HG02970 (cell line): ENCODE data around the gene CMSS1.

ENCODE experiments used
- ATAC-seq: cut with Tn5 transposase; IDR thresholded peaks from one replicate; pipeline ENCODE4 v1.9.1; 2021; ENCODE audit warnings: mild to moderate bottlenecking, moderate library complexity, moderate number of reproducible peaks; ENCODE audit not compliant: unreplicated experiment, low FRiP score

CMSS1 gene

GRCh38 chr3:99850608-99851007 lies 32.9 kb downstream of the CMSS1 start:
- ATAC-seq, result no peak

DNA sequence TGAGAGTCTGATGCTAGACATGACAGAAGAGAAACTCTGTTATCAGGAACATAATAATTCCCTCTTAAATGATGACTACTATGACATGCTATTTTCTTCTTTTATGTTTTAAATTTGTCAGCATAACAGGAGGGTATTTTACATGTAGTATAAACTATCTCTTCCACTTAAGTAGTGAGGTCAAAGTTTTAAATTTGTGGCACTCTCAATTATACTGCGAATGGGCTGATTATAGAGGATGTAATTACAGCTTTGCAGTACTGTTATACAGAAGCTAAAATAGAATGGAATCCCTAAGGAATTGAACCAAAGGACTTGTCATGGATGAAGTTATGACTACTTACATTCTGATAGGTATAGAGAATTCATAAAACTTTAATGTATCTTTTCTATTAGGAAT lies 34.3 kb downstream of the CMSS1 start:
- no peak for ATAC-seq

- ATAC-seq, result no peak
These were observed 35.2 kb downstream of the CMSS1 start for GRCh38 chr3:99852851-99853250.

- no peak for ATAC-seq
These were observed 37.2 kb downstream of the CMSS1 start for GRCh38 chr3:99854756-99855298.

DNA sequence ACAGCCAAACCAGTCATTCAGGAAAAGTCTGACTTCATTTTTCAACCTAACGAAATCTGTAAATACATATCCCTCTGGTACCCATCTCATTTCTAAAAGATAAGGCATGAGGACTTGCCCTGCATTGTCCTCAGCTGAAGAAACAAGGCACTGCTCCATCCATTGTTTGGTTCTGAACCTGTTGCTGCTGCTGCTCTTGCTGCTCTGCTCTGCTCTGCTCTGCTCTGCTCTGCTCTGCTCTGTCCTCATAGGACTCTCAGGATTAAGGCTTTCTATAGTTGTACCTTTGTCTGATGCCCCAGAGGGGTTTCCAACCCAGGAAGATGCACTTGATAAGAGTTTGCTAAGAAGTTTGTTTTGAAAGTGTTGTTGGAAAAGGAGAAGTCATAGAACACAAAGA lies 38.2 kb downstream of the CMSS1 start:
- no peak for ATAC-seq

DNA sequence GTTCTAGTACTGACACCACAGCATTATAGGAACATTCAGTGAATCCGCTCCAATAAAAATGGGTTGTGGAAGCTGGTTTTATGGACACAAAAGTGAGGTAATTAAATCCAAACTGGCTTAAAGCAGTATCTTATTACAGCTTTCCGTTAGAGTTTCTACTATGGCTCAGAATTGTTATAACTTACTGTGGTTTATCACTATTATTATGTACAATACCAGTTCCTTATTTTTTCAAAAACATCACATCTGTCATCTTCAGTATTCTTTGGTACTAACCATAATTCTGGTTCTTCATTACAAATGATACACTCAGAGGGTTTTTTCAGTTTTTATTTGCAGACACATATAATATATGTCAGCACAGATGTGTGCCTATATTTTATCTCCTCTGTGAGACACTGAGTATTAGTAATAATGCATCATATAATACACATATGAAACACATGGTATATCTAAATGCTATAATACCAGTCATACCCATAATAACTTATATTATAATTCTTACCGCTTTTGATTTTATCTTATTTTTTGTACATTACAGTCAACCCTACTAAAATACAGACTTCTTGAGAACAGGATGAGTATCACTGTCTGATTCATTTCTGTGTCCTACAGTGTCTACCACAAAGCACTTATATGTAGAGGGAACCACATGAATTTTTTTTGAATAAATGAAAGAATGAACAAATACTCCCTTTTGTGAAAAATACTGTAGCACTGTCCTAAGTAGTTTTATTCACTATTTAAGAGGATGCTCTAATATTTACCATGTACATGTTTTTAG lies 39.0 kb downstream of the CMSS1 start:
- ATAC-seq, result no peak

DNA sequence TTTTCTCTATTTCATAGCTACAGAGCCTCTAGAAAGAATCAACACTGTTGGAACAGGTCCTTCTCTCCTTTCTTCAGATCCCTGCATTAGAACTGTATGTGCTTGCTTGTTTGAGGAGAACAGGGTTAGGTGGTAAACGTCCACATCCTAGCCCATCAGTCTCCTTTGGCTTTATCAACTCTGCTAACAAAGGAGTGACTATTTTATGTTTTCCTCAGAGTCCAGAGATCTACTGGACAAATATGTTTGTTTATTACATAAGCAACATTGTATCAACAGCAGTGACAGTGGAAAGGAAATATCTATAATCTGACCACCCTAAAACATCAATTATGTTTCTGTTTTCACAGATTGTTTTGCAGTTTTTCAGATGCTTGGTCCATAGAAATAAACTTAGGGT lies 39.6 kb downstream of the CMSS1 start:
- no peak for ATAC-seq

DNA sequence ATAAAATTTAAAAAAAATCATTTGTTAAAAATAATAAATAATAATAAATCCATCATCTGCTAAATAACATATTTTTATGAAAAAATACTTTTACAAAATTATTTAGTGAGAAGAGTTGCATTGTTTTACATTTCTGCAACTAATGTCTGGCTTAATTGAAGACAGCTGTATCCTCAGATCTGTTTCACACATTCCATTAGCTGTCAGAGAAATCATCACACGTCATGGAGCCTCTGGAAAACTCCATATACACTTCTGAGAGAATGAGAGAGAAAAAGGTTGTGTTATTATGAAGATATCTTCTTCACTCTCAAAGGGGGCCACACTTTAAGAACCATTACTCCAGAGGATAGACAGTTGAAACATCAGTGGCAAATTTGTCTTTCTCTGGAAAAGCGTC lies 40.8 kb downstream of the CMSS1 start:
- ATAC-seq, result no peak

GRCh38 chr3:99859825-99860224 lies 42.2 kb downstream of the CMSS1 start:
- no peak for ATAC-seq

GRCh38 chr3:99861216-99861615 lies 43.6 kb downstream of the CMSS1 start:
- no peak for ATAC-seq

DNA sequence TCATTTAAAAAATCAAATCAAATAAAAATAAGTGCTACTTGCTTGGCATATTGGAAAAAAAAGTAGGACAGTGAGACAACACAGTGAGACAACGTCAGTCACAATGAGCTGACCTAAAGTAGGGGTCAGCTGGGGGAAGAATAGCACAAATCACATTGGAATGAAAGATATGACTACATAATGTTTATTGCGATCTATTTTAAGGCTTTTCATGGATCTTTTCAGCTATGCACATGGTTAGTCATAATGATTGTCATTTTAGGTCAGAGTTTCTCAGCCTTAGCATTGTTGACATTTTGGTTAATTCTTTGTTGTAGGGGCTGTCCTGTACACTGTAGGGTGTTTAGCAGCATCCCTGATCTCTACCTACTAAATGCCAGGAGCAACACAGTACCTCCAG lies 44.5 kb downstream of the CMSS1 start:
- no peak for ATAC-seq

- no peak for ATAC-seq
These were observed 45.3 kb downstream of the CMSS1 start for GRCh38 chr3:99863002-99863401.

GRCh38 chr3:99863588-99863987 lies 45.9 kb downstream of the CMSS1 start:
- ATAC-seq, result no peak

DNA sequence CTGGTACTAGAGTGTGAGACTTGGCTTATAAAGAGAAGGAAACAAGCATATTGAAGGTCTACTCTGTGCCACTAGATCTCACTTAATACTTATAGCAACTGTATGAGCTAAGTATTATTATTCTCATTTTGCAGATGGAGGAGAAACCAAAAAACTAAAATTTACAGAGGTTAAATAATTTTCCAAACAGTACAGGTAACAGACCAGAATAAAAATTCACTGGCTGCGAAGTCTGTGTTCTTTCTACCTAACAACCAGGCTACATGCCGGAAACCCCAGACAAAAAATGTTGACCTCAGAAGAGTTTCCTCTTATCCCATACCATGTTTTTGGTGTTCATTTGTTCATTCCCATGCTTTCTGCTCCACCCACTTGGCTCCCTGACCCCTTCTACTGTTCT lies 46.6 kb downstream of the CMSS1 start:
- ATAC-seq, result no peak

DNA sequence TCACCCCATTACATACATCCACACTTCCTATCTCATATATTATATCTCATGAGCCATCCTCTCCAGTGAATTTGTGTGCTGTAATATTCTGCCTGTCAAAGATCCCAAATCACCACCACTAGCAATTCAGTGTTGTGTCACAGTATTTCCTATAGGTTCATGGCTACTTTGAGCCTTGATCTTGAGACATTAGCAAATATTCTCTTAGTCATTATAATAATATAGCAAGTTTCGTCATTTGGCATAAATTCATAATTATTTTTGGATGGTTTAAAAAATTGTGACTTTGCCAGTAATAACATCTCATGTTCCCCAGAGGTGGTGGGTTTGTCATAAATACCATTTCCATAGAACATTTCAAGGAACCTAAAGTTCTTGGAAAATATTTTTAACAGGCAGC lies 47.7 kb downstream of the CMSS1 start:
- no peak for ATAC-seq

- no peak for ATAC-seq
These were observed 48.6 kb downstream of the CMSS1 start for GRCh38 chr3:99866261-99866761.

GRCh38 chr3:99867594-99868310 lies 50.1 kb downstream of the CMSS1 start:
- no peak for ATAC-seq

GRCh38 chr3:99868311-99868646 lies 50.6 kb downstream of the CMSS1 start:
- no peak for ATAC-seq

DNA sequence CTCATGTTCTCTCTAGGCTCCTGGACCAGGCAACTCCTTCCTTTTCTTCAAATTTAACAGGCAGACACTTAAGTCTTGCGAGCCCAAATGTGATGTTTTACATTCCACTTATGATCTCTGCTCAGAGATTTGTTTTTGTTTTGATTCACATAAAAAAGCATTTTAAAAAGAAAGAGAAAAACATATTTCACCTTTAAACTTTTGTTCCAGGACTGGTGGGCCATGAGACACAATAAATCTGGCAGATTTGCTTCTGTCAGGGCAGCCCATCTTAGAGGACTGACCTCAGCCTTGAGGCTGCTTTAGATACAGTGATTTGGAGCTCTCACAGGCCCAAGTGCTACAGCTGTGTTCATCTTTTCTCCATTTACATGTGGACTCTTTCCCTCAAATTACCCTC lies 52.0 kb downstream of the CMSS1 start:
- ATAC-seq, result no peak

DNA sequence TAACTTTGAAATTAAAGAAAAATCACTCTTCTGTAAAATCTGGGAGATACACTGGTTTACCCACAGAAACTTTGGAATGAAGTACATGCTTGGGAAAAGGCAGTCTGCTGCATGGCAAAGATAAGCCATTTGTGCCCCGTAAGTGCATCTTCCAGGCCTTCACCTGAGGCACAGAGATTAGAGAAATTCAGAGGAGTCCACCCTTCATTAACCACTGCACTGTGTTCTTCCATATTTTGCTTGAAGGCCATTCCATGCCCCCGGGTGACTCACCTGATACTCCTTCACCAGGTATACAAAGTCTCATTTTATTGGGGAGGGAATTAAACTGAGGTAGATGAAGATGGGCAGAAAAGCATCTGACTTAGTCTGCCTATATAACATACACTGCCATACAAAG lies 53.0 kb downstream of the CMSS1 start:
- ATAC-seq, result no peak

DNA sequence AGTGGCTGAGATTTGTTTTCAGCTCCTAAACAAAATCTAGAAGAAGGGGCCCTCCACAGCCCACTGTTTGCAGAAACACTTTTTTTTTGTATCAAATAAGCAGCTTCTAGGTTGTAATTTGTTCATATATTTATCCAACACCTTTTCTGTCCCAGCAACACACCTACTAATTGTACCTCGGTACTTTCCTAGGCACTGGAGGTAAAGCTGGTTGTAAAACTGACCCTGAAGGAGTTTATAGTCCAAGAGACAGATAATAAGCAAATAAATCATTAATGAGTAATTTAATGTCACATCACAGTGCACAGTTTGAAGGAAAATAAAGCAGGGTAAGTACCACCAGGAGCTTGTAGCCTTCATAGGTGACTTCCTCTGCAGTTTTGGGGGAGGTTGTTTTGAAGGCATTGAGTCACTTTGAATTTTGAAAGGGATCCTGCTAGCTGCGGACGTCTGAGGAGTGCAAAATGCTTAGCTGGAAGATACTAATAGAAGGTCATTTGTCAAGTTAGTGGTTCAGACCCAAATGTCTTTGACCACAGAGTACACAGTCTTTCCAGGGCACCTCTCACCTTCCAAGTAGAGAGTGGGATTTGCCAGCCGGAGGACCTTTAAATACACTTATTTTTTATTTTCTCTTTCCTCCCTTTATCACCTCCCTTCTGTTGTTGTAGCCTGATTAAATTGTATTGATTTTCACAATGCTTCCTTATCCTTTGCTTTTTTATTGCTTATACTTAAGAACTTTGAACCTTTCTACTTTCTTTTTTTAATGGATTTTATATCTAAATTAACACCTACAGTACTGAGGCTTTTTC lies 53.8 kb downstream of the CMSS1 start:
- ATAC-seq, result no peak
